Measurements from ENCODE around the gene PFKP.

DNA sequence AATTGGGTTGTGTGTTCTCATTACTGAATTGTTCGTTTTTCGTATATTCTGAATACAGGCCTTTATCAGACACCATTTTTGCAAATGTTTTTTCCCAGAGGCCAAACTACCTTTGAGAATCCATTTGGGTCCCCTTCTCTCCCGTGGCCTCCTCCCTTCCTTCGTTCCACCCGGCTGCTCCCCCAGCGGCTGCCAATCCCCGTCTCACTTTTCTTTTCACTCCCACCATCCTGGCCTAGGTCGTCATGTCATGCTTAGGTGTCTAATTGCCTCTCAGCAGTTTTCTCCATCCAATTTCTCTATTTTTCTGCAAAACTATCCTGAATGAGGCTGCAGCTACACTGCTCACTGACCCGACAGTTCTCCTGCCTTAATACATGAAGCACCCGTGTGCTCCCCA lies 87.3 kb downstream of the PFKP start:
- TF ChIP-seq, protein P1, sequence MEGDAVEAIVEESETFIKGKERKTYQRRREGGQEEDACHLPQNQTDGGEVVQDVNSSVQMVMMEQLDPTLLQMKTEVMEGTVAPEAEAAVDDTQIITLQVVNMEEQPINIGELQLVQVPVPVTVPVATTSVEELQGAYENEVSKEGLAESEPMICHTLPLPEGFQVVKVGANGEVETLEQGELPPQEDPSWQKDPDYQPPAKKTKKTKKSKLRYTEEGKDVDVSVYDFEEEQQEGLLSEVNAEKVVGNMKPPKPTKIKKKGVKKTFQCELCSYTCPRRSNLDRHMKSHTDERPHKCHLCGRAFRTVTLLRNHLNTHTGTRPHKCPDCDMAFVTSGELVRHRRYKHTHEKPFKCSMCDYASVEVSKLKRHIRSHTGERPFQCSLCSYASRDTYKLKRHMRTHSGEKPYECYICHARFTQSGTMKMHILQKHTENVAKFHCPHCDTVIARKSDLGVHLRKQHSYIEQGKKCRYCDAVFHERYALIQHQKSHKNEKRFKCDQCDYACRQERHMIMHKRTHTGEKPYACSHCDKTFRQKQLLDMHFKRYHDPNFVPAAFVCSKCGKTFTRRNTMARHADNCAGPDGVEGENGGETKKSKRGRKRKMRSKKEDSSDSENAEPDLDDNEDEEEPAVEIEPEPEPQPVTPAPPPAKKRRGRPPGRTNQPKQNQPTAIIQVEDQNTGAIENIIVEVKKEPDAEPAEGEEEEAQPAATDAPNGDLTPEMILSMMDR (IDR thresholded peaks at IDR 0.05) = no peak
- TF ChIP-seq POLR2A (IDR thresholded peaks at IDR 0.05) = no peak
